ENCODE data around the gene TSPAN13.

GRCh38 chr7:16759840-16760239 is 6.3 kb downstream of the TSPAN13 start:
- TF ChIP-seq POLR2A (IDR thresholded peaks at IDR 0.05): no peak
- TF ChIP-seq, protein P1, sequence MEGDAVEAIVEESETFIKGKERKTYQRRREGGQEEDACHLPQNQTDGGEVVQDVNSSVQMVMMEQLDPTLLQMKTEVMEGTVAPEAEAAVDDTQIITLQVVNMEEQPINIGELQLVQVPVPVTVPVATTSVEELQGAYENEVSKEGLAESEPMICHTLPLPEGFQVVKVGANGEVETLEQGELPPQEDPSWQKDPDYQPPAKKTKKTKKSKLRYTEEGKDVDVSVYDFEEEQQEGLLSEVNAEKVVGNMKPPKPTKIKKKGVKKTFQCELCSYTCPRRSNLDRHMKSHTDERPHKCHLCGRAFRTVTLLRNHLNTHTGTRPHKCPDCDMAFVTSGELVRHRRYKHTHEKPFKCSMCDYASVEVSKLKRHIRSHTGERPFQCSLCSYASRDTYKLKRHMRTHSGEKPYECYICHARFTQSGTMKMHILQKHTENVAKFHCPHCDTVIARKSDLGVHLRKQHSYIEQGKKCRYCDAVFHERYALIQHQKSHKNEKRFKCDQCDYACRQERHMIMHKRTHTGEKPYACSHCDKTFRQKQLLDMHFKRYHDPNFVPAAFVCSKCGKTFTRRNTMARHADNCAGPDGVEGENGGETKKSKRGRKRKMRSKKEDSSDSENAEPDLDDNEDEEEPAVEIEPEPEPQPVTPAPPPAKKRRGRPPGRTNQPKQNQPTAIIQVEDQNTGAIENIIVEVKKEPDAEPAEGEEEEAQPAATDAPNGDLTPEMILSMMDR (IDR thresholded peaks at IDR 0.05): no peak
